ENCODE results near the gene CYTH1. TPM values are rescaled to one million over a fixed set of nuclear protein-coding genes. Genes with fewer than 3 reads are reported as not detected.
"Not testable (repeated sequence)": the region's sequence is repeated elsewhere in the genome, so short reads cannot be mapped to it uniquely, and the experiment has no call there.

CYTH1 gene
- polyA plus RNA-seq, 1 donor: 28.6 TPM

DNA sequence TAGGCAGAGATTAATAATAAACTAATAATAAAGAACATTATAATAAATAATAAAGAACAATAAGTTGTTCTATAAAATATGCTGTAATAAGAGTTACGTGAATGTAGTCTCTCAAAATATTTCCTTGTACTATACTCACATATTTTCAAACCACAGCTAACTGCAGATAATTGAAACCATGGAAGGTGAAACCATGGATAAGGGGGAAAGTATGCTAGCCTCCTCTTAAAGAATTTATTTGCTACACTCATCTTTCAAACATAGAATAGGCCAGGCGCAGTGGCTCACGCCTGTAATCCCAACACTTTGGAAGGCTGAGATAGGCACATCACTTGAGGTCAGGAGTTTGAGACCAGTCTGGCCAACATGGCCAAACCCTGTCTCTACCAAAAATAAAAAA is 18.5 kb downstream of the CYTH1 start:
- DNase-seq: no peak

DNA sequence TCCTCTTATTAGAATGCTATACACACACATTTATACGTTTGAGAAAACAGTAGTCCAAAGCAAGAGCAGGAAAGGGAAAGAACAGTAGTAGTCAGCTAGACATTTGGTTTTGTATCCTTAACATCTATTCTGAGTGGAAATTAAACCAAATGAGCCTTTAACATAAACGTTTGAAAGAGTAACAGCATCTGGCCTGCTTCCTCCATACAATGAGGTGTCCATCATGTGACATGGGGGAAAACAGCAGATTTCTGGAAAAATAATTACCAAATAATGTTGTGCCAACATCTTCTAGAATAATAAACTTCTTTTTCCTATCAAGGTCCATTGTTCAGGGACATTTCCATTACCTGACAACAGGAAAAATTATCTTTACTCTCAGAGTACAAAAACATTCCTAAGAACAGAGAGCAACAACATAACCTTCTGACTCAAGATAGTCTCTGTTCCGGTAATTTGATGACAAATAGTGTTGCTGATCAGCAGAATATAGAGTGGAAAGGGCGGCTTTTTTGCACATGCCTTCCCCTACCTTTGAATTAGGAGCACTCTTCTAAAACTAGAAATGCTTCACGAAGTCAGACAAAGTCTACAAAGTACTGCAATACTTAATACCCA is 20.2 kb downstream of the CYTH1 start:
- DNase-seq: no peak

DNA sequence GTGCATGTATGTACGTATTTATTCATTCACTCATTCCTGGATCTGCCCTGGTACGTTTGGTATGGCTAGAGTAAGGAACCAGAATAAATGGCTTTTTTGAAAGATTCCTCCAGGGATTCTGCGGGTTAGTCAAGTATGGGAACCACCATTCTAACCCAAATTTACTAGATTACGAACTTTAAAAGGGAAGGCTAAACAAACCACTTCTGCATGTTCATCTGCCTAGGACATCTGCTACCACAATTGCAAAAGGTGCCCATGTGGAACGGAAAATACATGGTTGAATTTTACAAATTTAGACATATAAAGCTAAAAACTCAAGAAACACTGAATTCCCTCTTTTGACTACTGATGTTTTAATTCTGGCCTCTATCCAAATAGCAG is 22.1 kb downstream of the CYTH1 start:
- DNase-seq: no peak

DNA sequence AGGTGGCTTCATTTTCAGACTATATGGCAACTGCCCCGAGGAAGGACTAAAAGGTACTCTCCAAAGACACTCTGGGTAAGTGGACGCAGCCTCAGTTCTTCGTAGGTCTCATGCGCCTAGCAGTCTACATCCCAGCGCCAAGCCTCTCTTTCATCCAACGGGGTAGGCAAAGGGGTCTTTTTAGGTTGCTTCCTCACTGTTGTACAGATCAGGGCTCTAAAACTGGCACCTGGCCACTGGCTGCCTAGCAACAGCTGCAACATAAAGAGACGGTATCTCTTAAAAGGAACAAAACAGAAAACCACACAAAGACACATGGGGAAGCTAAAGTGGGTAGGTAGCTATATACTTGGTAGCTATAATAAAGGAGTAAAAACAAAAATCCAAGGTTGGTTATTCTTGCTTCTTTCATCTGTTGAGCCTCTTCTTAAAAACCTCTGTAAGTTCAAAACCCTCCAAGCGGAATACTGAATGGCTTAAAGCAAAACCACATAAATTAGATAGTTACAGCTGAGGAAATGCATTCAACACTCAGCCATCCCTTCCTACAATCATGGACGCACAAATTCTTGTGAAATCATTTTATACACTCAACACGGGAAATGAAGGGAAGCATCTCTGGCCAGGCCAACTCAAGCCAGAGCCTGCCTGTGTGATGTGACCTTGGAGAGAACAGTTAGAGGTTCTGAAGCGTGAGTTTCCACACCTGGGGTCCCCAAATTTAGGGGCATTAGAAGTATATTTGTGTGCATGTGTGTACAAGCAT is 22.7 kb downstream of the CYTH1 start:
- DNase-seq: no peak

DNA sequence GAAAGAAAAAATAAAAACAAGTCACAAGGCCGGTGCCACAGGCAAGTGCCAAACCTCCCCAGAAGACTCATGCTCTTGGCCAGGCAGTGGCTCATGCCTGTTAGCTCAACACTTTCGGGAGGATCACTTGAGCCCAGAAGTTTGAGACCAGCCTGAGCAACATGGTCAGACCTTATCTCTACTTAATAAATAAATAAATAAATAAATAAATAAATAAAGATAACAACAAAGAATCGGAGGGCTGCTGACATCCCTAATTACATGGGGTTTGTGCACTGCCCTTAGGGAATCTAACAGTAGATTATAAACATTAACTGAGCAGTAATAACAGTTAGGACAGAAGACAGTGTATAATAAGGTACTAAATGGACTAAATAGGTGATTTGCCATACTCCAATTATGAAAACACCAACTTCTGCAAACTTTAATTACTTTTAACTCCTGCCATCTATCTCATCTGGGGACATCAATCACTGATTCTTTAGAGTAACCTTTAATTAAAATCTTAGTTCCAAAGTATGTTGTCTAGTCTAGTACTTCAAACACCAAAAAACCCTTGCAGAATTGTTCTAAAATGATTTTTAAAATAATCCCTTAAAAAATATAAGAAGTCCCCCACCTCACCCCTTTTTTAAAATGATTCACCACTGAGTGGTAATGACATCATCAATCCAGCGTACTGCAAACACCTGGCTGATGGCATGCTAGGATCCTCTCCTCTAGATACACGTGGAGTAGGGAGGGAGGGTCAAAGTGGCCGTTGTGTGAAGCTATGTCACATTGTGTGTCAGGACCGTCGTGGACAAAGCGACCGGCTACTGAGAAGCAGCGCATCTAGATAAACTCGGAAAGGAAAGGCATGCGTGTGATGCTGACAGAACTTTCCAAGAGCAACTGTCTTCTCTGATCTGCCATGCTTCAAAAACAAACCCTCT is 28.5 kb downstream of the CYTH1 start:
- DNase-seq: no peak

DNA sequence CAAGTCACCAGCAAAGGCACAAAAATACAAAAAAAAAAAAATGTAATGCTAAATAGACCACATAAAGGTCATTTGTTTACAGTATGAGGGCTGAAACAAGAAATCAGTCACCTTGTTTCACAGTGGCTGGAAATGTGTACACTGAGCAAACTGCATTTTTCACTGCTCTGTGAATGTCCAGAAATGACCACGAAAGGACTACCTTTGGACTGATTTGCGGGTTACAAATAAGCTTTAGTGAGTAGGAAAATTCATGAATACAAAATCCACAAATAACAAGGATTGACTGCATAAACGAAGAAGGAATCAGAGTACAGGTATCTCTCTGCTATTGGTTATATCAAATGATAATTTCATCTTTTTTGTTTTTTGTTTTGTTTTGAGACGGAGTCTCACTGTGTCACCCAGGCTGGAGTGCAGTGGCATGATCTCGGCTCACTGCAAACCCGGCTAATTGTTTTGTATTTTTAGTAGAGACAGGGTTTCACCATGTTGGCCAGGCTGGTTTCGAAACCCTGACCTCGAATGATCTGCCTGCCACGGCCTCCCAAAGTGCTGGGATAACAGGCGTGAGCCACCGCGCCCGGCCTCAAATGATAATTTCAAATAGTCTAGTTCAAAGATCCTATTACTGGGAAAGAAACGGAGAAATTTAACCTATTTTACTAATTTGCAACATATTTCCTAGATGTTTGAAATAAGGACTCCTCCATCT is 30.5 kb downstream of the CYTH1 start:
- DNase-seq: no peak

DNA sequence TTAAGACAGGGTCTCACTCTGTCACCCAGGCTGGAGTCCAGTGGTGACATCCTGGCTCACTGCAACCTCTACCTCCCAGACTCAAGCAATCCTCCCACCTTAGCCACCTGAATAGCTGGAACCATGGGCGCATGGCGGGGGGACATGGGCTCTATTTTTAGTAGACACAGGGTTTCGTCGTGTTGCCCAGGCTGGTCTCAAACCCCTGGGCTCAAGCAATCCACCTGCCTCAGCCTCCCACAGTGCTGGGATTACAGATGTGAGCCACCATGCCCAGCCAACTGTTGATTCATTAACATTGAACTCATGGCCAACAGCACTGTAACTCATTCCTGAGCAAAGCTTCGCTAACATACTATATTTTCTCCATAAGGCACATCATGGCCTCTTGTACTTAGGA is 31.1 kb downstream of the CYTH1 start:
- not testable (repeated sequence) for DNase-seq

DNA sequence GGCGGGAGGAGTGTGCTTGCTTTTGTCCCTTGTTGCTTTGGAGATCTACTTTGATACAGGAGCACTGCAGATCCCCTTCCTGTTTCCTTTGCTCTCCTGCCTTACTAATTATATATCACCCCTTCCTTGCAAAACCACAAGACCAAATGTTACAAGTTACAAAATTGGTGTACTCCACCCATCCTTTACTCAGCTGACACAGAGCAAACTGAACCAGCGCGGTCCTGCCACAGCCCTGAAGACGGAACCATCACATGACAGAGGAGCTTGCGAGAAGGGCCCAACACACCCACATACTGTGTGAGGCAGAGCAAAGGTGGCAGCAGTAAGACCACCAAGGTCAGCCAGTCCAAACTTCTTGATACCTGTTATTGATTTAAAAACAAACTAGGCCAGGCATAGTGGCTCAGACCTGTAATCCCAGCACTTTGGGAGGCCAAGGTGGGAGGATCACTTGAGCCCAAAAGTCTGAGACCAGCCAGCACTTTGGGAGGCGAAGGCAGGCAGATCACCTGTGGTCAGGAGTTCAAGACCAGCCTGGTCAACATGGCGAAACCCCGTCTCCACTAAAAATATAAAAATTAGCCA is 33.2 kb downstream of the CYTH1 start:
- DNase-seq: no peak

DNA sequence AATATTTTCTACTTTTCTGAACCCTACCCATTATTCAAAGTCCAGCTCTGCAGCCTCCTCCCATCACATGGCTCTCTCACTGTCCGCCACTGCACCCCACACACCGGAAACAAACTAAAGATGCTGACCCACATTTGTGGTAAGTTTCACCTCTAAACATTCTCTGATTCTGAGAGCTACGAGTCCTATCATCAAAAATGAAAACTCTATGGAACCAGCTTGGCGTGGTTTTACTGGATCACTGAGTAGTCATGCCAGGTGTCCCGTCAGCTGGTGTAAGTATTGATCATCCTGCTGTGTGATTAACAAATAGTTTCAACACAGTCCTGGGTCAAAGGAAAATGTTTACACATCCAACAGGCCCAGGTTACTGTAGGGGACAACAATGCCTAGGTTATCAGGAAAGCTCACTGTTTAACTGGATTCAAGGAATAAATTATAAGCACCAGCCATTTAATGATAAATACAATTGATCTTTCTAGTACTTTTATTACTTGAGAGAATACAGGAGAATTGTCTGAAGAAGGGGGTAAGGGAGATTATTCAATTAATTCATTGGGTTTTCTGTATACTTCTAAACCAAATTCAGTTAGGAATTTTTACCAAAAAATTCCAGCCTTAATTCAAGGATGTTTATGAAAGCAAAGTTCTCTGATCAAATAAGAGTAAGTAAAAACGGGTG is 33.9 kb downstream of the CYTH1 start:
- DNase-seq: no peak

DNA sequence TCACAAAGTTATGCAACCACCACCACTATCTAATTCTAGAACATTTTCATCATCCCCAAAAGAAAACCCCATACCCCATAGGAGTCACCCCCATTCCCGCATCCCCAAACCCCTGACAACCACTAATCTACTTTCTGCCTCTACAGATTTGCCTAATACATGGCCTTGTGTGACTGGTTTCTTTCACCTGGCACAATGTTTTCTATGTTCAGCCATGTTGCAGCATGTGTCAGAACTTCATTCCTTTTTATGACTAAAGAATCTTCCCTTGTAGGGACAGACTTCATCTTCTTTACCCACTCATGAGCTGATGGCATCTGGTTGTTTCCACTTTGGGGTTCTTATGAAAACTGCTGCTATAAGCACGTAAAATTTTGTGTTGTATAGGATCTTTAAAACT is 34.6 kb downstream of the CYTH1 start:
- DNase-seq: no peak

DNA sequence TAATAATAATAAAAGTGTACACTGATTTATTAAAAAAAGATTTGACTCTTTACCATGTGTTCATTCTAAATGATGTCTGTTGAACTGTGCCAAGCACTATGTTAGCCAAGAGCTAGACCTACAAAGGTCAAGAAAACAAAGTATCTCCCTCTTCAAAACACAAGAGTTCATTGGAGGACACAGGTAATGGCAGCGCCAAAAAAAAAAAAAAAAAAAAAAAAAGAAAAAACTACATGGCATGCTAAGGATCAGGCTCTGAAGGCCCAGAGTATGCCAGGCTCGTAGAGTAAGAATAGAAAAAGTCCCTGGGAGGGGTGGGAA is 35.2 kb downstream of the CYTH1 start:
- no peak for DNase-seq

DNA sequence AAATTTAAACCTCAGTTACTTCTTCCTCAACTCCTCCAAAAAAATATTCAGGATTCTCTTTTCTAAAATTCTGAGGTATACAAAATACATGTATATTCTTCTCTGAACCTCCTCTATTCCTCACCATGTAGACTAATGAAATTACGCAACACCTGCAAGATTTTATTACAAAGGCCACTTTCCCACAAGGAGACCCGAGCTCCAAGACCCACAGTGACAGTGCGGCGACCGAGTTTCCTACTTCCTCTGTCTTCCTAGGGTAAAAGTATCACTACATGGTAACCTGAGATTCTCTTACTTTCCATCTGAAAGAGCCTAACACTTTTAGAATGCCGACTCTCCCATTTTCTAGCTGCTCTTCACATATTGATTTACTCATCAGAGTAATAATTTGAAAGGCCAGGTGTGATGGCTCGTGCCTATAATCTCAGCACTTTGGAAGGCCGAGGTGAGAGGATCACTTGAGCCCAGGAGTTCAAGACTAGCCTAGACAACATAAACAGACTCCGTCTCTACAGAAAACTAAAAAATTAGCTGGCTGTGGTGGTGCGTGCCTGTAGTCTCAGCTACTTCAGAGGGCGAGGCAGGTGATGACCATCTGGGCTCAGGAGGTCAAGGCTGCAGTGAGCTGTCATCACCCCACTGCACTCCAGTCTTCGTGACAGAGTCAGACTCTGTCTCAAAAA is 35.7 kb downstream of the CYTH1 start:
- no peak for DNase-seq

DNA sequence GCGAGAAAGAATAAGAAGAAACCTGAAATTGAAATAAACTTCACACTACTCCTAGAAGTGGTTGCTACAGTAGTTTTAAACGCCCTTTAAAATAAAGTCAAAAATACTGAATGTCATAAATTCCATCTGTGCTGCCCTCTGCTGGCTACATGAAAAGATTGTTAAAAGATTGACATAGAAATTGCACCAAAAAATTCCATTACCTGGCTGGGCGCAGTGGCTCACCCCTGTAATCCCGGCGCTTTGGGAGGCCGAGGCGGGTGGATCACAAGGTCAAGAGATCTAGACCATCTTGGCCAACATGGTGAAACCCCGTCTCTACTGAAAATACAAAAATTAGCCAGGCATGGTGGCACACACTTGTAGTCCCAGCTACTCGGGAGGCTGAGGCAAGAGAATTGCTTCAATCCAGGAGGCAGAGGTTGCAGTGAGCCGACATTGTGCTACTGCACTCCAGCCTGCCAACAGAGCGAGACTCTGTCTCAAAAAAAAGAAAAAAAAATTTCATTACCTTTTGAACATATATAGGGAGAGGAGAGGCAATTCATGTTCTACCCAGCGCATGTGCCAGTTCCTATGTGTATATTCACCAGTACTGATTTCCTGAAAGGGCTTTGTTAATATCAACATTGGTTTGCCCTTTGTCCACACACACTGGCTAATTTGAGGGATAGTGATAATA is 36.5 kb downstream of the CYTH1 start:
- no peak for DNase-seq

DNA sequence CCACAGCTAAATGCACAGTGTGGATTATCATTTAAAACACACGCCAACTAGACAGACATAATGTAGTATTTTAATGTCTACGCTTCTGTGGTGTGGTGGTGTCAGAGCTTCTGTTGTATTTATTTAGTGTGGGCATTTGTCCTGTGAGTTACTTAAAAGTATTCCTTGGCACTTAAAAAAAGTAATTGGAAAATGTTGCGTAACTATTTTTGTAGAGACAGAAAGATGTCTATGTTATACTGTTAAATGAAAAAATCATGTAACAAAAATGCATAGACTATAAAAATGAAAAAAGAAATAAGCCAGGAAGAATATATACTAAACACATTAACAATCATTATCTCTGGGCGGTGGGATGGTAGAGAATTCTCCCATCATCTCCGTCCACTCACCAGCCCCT is 39.2 kb downstream of the CYTH1 start:
- DNase-seq: no peak

DNA sequence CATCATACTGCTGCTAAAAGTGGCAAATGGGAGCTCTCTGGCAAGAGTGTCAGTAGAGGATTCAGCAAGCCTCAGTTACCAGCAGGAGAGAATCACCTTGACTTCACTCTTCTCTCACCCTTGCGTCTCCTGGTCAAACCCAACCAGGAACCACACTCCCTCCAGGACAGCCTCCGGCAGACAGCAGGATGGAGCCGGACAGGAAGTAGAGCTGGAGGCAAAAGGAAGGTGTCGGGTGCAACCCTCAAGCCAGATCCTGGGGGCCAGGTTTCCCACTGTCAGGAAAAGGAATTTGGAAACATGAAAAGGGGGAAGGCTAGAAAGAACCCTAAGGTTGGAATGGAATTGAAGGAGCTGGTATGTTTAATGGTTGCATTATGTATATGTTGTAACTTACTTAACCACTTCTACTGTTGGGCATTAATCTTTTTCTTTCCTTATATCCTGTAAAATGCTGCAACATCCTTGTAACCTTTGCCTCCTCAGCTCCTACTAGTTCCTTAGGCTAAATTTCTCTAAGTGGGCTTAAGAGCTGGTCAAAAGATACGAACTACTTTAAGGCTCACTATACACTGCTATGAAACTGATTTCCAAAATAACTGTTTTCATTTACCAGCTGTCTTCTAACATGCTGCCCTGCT is 40.3 kb downstream of the CYTH1 start:
- DNase-seq: no peak

DNA sequence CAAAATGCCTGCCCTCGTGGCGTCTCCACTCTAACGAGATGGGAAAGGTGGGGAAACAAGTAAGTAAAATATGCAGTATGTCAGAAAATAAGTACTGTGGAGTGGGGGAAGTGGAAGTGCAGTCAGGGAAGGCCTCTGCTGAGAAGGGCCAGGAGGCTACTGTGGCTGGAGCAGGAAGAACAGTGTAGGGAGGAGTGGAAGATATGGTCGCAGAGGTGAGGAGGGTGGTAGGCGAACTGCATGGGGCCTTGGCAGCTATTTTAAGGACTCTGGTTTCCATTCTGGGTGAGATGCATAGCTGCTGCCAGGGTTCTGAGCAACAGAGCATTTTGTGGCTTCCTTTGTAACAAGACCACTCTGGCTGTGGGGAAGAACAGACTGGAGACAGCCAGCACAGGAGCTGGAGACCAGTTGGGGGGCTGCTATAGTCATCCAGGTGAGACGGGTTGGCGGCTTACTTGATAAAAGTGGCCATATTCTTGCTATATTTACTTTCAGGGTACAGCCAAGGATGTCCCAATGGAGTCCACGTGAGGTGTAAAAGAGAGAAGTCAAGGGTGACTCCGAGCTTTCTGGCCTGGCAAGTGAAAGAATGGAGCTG is 42.6 kb downstream of the CYTH1 start:
- DNase-seq: no peak

DNA sequence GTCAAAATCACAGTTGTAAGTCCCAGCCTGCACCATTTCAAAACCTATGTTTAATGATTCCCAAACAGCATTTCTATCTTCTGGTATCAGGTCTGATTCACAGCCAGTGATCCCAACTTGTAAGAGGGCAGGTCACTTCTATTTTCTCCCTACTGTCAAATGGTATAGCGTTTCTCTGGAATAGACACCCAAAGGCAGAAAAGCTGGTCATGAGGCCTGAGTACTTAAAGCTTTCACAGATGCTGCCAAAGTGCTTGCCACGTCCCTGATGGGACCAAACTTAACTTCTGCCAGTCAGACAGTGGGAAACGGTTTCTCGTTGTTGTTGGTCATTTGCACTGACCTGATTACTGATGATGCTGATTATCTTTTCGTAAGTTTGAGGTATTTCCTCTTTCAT is 43.4 kb downstream of the CYTH1 start:
- no peak for DNase-seq

DNA sequence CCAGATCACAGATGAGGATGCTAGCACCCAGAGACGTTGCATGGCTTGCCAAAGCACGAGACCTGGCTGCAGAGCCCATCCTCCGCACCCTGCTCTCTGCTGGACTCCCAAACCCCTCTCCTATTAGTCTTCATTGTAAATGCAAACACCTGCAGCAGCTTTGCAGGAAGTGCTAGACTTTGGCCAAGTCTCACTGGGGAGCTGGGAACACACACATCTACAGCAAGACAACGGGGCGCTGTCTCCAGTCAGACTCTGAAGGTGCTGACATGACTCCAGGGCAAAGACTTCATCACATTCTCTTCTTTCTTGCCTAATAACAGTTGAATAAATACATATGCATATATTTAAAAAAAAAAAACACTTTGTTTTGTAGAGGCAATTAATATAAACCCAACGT is 43.8 kb downstream of the CYTH1 start:
- no peak for DNase-seq

DNA sequence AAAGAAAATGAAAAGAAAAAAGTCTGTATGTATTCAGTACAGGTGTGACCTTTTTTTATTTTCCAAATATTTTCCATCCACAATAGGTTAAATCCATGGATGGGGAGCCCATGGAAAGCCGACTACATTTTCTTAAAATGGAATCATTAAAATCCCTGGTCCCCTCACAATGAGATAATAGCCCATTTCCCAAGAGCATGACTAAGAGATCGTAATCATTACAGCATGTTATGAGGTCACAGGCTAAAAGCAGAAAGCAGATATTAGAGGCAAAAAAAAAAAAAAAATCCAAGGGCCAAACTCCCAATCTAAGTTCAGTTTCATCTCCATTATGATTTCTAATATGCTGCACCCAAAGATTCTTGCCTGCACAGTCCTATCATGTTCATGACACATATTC is 44.7 kb downstream of the CYTH1 start:
- DNase-seq: no peak

Measured in left kidney (tissue), 2 donors.